Measurements from ENCODE around the gene TRABD2B. TPM values are rescaled to one million over a fixed set of nuclear protein-coding genes. Genes with fewer than 3 reads are reported as not detected.

The TRABD2B gene
- total and polyA plus RNA-seq, 8 donors = 0.99 to 5.2 (median 3.3) TPM

- intact Hi-C loops (cut with DNase I) = no loop called here
- TF ChIP-seq CTCF (IDR thresholded peaks at IDR 0.05) = no peak
- Histone ChIP-seq H3K27ac (no peak overlapping the region), H3K4me1 (no peaks in the 10 kb centered on the region), H3K4me3 (no peak overlapping the region), H3K36me3 (no peaks in the 10 kb centered on the region), H3K27me3 (no peaks in the 10 kb centered on the region), H3K9me3 (no peaks in the 10 kb centered on the region)
- no peak for ATAC-seq
- no peak for DNase-seq
These were observed 168.2 kb downstream of the TRABD2B start for GRCh38 chr1:47828978-47829377.

- Histone ChIP-seq H3K36me3 (no peaks in the 10 kb centered on the region), H3K27me3 (no peaks in the 10 kb centered on the region), H3K9me3 (no peaks in the 10 kb centered on the region), H3K4me1 (no peaks in the 10 kb centered on the region), H3K4me3 (no peak overlapping the region), H3K27ac (no peak overlapping the region)
- DNase-seq = no peak
- intact Hi-C loops (cut with DNase I) = no loop called here
- ATAC-seq = no peak
- TF ChIP-seq CTCF (IDR thresholded peaks at IDR 0.05) = no peak
These were observed 170.1 kb downstream of the TRABD2B start for GRCh38 chr1:47827109-47827508.

- no peaks in the 10 kb centered on the region for H3K4me1 ChIP-seq
- intact Hi-C loops (cut with DNase I) = no loop called here
- H3K27ac ChIP-seq = no peak overlapping the region
- ATAC-seq (no peak), DNase-seq (no peak)
- H3K9me3 ChIP-seq = no peaks in the 10 kb centered on the region
- no peak for TF ChIP-seq CTCF (IDR thresholded peaks at IDR 0.05)
- H3K27me3 ChIP-seq = no peaks in the 10 kb centered on the region
- H3K4me3 ChIP-seq = no peak overlapping the region
- H3K36me3 ChIP-seq = no peaks in the 10 kb centered on the region
These were observed 172.5 kb downstream of the TRABD2B start for GRCh38 chr1:47824716-47825115.

GRCh38 chr1:47824297-47824696, 172.9 kb downstream of the TRABD2B start:
- intact Hi-C loops (cut with DNase I) = no loop called here
- ATAC-seq (no peak), DNase-seq (no peak)
- no peaks in the 10 kb centered on the region for H3K36me3 ChIP-seq
- no peak overlapping the region for H3K4me3 ChIP-seq
- no peak overlapping the region for H3K27ac ChIP-seq
- no peaks in the 10 kb centered on the region for H3K9me3 ChIP-seq
- no peaks in the 10 kb centered on the region for H3K27me3 ChIP-seq
- TF ChIP-seq CTCF (IDR thresholded peaks at IDR 0.05) = no peak
- no peaks in the 10 kb centered on the region for H3K4me1 ChIP-seq

- Histone ChIP-seq H3K4me3 (no peak overlapping the region), H3K36me3 (no peaks in the 10 kb centered on the region), H3K4me1 (no peaks in the 10 kb centered on the region), H3K9me3 (no peaks in the 10 kb centered on the region), H3K27me3 (no peaks in the 10 kb centered on the region), H3K27ac (no peak overlapping the region)
- ATAC-seq (no peak), DNase-seq (no peak)
- TF ChIP-seq CTCF (IDR thresholded peaks at IDR 0.05) = no peak
- intact Hi-C loops (cut with DNase I) = no loop called here
These were observed 174.0 kb downstream of the TRABD2B start for GRCh38 chr1:47823040-47823808.
